Keratinocyte (primary cell): ENCODE measurements around the gene RNF8. TPM values are rescaled to one million over a fixed set of nuclear protein-coding genes. Genes with fewer than 3 reads are reported as not detected.

ENCODE experiments used
- DNase-seq: peaks from one replicate; pipeline ENCODE4 v3.0.0-alpha.2; 2011; ENCODE audit warnings: low read depth, missing footprints, low spot score
- FAIRE-seq: peaks from 2 replicates; lab custom pipeline; 2011; peaks lifted over from hg19 to GRCh38; lab: Jason Lieb, UNC
- H2AFZ ChIP-seq: 2 replicates; pipeline ENCODE4 v1.6.0; 2012; ENCODE audit warnings: low read length, control low read depth, inconsistent platforms; ENCODE audit not compliant: control insufficient read depth
- H3K27ac ChIP-seq: 2 replicates; pipeline ENCODE4 v1.5.1; 2011; ENCODE audit warnings: low read length; ENCODE audit not compliant: control insufficient read depth, insufficient read depth
- H3K27me3 ChIP-seq: 3 replicates; pipeline ENCODE4 v1.6.0; 2011; ENCODE audit warnings: low read length; ENCODE audit not compliant: control insufficient read depth, insufficient read depth; ENCODE audit errors: extremely low read depth
- H3K36me3 ChIP-seq, 2 experiments: 2 replicates in 1 of 2; 3 replicates in 1 of 2; pipeline ENCODE4 v1.5.1; 2011; ENCODE audit warnings: low read length in 2 of 2, mild to moderate bottlenecking in 1 of 2; ENCODE audit not compliant: control insufficient read depth in 2 of 2, insufficient read depth in 2 of 2; ENCODE audit errors: extremely low read depth in 1 of 2
- H3K4me1 ChIP-seq: 3 replicates; pipeline ENCODE4 v1.5.1; 2011; ENCODE audit warnings: low read length; ENCODE audit not compliant: control insufficient read depth, insufficient read depth; ENCODE audit errors: extremely low read depth
- H3K4me2 ChIP-seq: 3 replicates; pipeline ENCODE4 v1.6.0; 2011; ENCODE audit warnings: low read depth, low read length; ENCODE audit not compliant: control insufficient read depth, insufficient read depth; ENCODE audit errors: extremely low read depth
- H3K4me3 ChIP-seq, 3 experiments: fragments of 200-600 bp in 1 of 3; sonication (generic) in 1 of 3; 2 replicates in 2 of 3; 3 replicates in 1 of 3; pipeline ENCODE4 v1.5.1; 2011 to 2016; ENCODE audit warnings: low read length in 3 of 3, mild to moderate bottlenecking in 3 of 3, control low read depth in 2 of 3, inconsistent platforms in 1 of 3, low read depth in 1 of 3, mixed read lengths in 1 of 3, mixed run types in 1 of 3, moderate library complexity in 1 of 3; ENCODE audit not compliant: control insufficient read depth in 2 of 3, insufficient read depth in 2 of 3; ENCODE audit errors: extremely low read depth in 1 of 3
- H3K79me2 ChIP-seq: 2 replicates; pipeline ENCODE4 v1.6.0; 2012; ENCODE audit warnings: low read length; ENCODE audit not compliant: control insufficient read depth, insufficient read depth
- H3K9ac ChIP-seq: 3 replicates; pipeline ENCODE4 v1.6.0; 2011; ENCODE audit warnings: low read length; ENCODE audit not compliant: control insufficient read depth, insufficient read depth; ENCODE audit errors: extremely low read depth
- H3K9me1 ChIP-seq: 3 replicates; pipeline ENCODE4 v1.6.0; 2011; ENCODE audit warnings: low read length; ENCODE audit not compliant: control insufficient read depth, insufficient read depth; ENCODE audit errors: extremely low read depth
- H3K9me3 ChIP-seq: 2 replicates; pipeline ENCODE4 v1.5.1; 2012; ENCODE audit warnings: low read depth, low read length; ENCODE audit not compliant: control insufficient read depth
- H4K20me1 ChIP-seq: 3 replicates; pipeline ENCODE4 v1.6.0; 2011; ENCODE audit warnings: low read length; ENCODE audit not compliant: control insufficient read depth, insufficient read depth; ENCODE audit errors: extremely low read depth
- EZH2 ChIP-seq: IDR thresholded peaks from one replicate; pipeline ENCODE4 v1.6.1; 2012; ENCODE audit warnings: inconsistent platforms, mild to moderate bottlenecking, low read length, moderate library complexity
- dilution Hi-C: fragments of 300-500 bp; cut with MboI; formaldehyde crosslinking; loops from one replicate; pipeline ENCODE4 v1.7.0; 2020; ENCODE audit warnings: low sequenced_read_pairs; ENCODE audit not compliant: extremely low pct_ligation_motif_present
- polyA plus RNA-seq, 5 experiments: library from polyadenylated mRNA; depleted of rRNA in 3 of 5; stranded (reverse) in 3 of 5; stranded (forward) in 1 of 5; unstranded in 1 of 5; fragments of >200 nt; gene quantifications; 1 replicate in 1 of 5; 2 replicates in 3 of 5; 3 replicates in 1 of 5; pipeline versions ENCODE4 v1.2.1 to v1.2.3, GENCODE V29; 2011 to 2012; ENCODE audit warnings: missing spikeins in 2 of 5, low read depth in 1 of 5, low replicate concordance in 1 of 5
- TF ChIP-seq, protein P1 (sequence below), 3 experiments: IDR thresholded peaks in 1 of 3; conservative IDR thresholded peaks in 1 of 3; optimal IDR thresholded peaks in 1 of 3; 2 replicates in 2 of 3; 3 replicates in 1 of 3; pipeline versions ENCODE3 to v1.5.1; 2011; ENCODE audit warnings: low read length in 3 of 3, mild to moderate bottlenecking in 3 of 3, moderate library complexity in 2 of 3, control low read depth in 1 of 3, inconsistent platforms in 1 of 3; ENCODE audit not compliant: insufficient read depth in 2 of 3; ENCODE audit errors: extremely low read depth in 1 of 3

The RNF8 gene
- polyA plus RNA-seq, 1 donor (not counting 4 experiments of a cell fraction or from before 2014, with no cell fraction given) = 34.5 TPM

DNA sequence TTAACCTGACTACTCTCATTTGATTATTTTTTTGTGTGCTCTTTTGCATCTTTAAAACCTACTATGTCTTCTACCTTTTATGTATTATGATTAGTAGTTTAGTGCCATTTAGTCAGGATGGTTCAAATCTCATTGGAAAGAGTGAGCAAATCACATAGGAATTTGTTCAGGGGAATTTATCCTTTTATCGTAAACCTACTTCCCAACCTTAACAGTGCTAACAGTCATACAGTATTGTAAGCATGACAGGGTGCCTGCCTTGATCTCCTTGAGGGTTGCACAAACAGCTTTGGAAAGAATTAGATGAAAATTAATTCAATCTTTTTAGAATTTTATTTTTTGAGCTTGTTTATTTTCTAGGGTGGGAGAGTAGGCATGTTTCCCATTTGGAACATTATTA, 18.3 kb downstream of the RNF8 start:
- Histone ChIP-seq H3K4me2 (no peak overlapping the region), H2AFZ (no peak overlapping the region), H3K9me3 (no peaks in the 10 kb centered on the region), H3K79me2 (peaks cover 2% of the 10 kb centered on the region), H3K27me3 (no peaks in the 10 kb centered on the region), H3K36me3 (peaks cover 16 to 25% of the 10 kb centered on the region in 2 experiments), H3K27ac (no peak overlapping the region), H3K9me1 (peaks cover 2% of the 10 kb centered on the region), H4K20me1 (no peaks in the 10 kb centered on the region), H3K9ac (no peak overlapping the region), H3K4me1 (peaks cover 20% of the 10 kb centered on the region), H3K4me3 (no peak overlapping the region)
- TF ChIP-seq EZH2 = no peak
- TF ChIP-seq, protein P1, sequence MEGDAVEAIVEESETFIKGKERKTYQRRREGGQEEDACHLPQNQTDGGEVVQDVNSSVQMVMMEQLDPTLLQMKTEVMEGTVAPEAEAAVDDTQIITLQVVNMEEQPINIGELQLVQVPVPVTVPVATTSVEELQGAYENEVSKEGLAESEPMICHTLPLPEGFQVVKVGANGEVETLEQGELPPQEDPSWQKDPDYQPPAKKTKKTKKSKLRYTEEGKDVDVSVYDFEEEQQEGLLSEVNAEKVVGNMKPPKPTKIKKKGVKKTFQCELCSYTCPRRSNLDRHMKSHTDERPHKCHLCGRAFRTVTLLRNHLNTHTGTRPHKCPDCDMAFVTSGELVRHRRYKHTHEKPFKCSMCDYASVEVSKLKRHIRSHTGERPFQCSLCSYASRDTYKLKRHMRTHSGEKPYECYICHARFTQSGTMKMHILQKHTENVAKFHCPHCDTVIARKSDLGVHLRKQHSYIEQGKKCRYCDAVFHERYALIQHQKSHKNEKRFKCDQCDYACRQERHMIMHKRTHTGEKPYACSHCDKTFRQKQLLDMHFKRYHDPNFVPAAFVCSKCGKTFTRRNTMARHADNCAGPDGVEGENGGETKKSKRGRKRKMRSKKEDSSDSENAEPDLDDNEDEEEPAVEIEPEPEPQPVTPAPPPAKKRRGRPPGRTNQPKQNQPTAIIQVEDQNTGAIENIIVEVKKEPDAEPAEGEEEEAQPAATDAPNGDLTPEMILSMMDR (optimal IDR thresholded peaks at IDR 0.05 in 1 of 3, IDR thresholded peaks at IDR 0.05 in 1 of 3, conservative IDR thresholded peaks at IDR 0.05 in 1 of 3; ENCODE audit: extremely low read depth in 1 of 3, insufficient read depth in 2 of 3, low read length in 3 of 3) = no peak
- FAIRE-seq (no peak), DNase-seq (no peak)
- dilution Hi-C loops = no loop called here

GRCh38 chr6:37373822-37374471, 20.2 kb downstream of the RNF8 start:
- Histone ChIP-seq H3K27ac (no peak overlapping the region), H2AFZ (no peak overlapping the region), H3K79me2 (no peaks in the 10 kb centered on the region), H4K20me1 (no peaks in the 10 kb centered on the region), H3K9me3 (no peaks in the 10 kb centered on the region), H3K4me2 (no peak overlapping the region), H3K27me3 (no peaks in the 10 kb centered on the region), H3K4me3 (no peak overlapping the region), H3K4me1 (peaks cover 20% of the 10 kb centered on the region), H3K36me3 (peaks cover 19 to 25% of the 10 kb centered on the region in 2 experiments), H3K9me1 (no peaks in the 10 kb centered on the region), H3K9ac (no peak overlapping the region)
- TF ChIP-seq, protein P1 (optimal IDR thresholded peaks at IDR 0.05 in 1 of 3, IDR thresholded peaks at IDR 0.05 in 1 of 3, conservative IDR thresholded peaks at IDR 0.05 in 1 of 3; ENCODE audit: extremely low read depth in 1 of 3, insufficient read depth in 2 of 3, low read length in 3 of 3) = no peak
- no peak for TF ChIP-seq EZH2
- no peak for DNase-seq
- dilution Hi-C loops = no loop called here
- FAIRE-seq = no peak
